ENCODE measurements around the gene BMPR1B. TPM values are rescaled to one million over a fixed set of nuclear protein-coding genes. Genes with fewer than 3 reads are reported as not detected.

BMPR1B gene
- polyA plus RNA-seq, 2 of the 4 experiments (the other 2 are of a cell fraction), result 6.4 to 21.2 TPM

- Histone ChIP-seq H3K4me3 (peak overlapping the region; percentile 51), H3K4me2 (peak overlapping the region; percentile 97), H3K27ac (peak overlapping the region; percentile 85 to 86), H3K9me3 (peaks cover 11% of the 10 kb centered on the region; the same call in 2 of the 3 replicates), H3K4me1 (peaks cover 13% of the 10 kb centered on the region; the same call in 2 of the 3 replicates)
- 2% methylated on average over 3 of the region's 3 CpGs for whole genome bisulfite sequencing (ENCODE audit: missing lambda C conversion rate)
- DNase-seq (ENCODE audit: low read depth in 1 of 2, low spot score in 1 of 2) (peak; percentile 6 to 33), ATAC-seq (peak; percentile 50 to 88; a peak in 3 of 6 replicates), FAIRE-seq (no peak)
- CTCF ChIA-PET, result no interaction called here
- POLR2A ChIA-PET, result interaction anchor here (0.5 to 0.9 kb wide), 2 partner anchors 36 to 82 kb away, joined by 3 to 4 read pairs; no protein-coding TSS in a partner anchor
- TF ChIP-seq HOXB13 (CRISPR knock-in tag; IDR thresholded peaks at IDR 0.05; ENCODE audit: low read depth) (no peak), EHF (CRISPR knock-in tag; IDR thresholded peaks at IDR 0.05) (no peak), JUNB (IDR thresholded peaks at IDR 0.05) (no peak), TFCP2L1 (CRISPR knock-in tag; IDR thresholded peaks at IDR 0.05) (no peak), ESRRA (IDR thresholded peaks at IDR 0.05; ENCODE audit: borderline replicate concordance, low read length) (no peak), REST (IDR thresholded peaks at IDR 0.05) (no peak), FOSB (CRISPR knock-in tag; IDR thresholded peaks at IDR 0.05) (no peak), RAD21 (conservative IDR thresholded peaks at IDR 0.05 in 1 of 2, IDR thresholded peaks at IDR 0.05 in 1 of 2) (no peak), BCL3 (IDR thresholded peaks at IDR 0.05) (no peak)
Observed at GRCh38 chr4:94841864-94842221, 84.1 kb downstream of the BMPR1B start.

GRCh38 chr4:94843216-94843615, 85.5 kb downstream of the BMPR1B start:
- CTCF ChIA-PET, result no interaction called here
- Histone ChIP-seq H3K4me3 (no peak overlapping the region), H3K27ac (no peak overlapping the region), H3K9me3 (peaks cover 11% of the 10 kb centered on the region), H3K4me2 (no peak overlapping the region), H3K4me1 (peaks cover 13% of the 10 kb centered on the region; the same call in 2 of the 3 replicates)
- no peak for TF ChIP-seq EHF (CRISPR knock-in tag; IDR thresholded peaks at IDR 0.05)
- no peak for TF ChIP-seq ZNF302 (CRISPR knock-in tag; IDR thresholded peaks at IDR 0.05)
- TF ChIP-seq KDM1A (IDR thresholded peaks at IDR 0.05; ENCODE audit: low read depth), result no peak
- TF ChIP-seq ESRRA (IDR thresholded peaks at IDR 0.05; ENCODE audit: borderline replicate concordance, low read length), result no peak
- no peak for TF ChIP-seq PBX3 (IDR thresholded peaks at IDR 0.05)
- no peak for TF ChIP-seq CEBPB (IDR thresholded peaks at IDR 0.05)
- TF ChIP-seq BCL3 (IDR thresholded peaks at IDR 0.05), result no peak
- no peak for TF ChIP-seq POLR2A (IDR thresholded peaks at IDR 0.05; ENCODE audit: low read length)
- TF ChIP-seq SREBF2 (IDR thresholded peaks at IDR 0.05), result no peak
- no peak for TF ChIP-seq NFE2L2 (conservative IDR thresholded peaks at IDR 0.05; ENCODE audit: low read length)
- POLR2A ChIA-PET, result no interaction called here
- no peak for DNase-seq (ENCODE audit: low read depth in 1 of 2, low spot score in 1 of 2)
- ATAC-seq, result no peak
- FAIRE-seq, result no peak

- TF ChIP-seq CEBPB (IDR thresholded peaks at IDR 0.05), result no peak
- no peak for TF ChIP-seq HOXB5 (CRISPR knock-in tag; IDR thresholded peaks at IDR 0.05)
- no peak for TF ChIP-seq TFCP2L1 (CRISPR knock-in tag; IDR thresholded peaks at IDR 0.05)
- no peak for TF ChIP-seq MAZ (IDR thresholded peaks at IDR 0.05; ENCODE audit: borderline replicate concordance, low read depth, low read length)
- no peak for TF ChIP-seq FOSB (CRISPR knock-in tag; IDR thresholded peaks at IDR 0.05)
- no peak for TF ChIP-seq RAD21 (conservative IDR thresholded peaks at IDR 0.05 in 1 of 2, IDR thresholded peaks at IDR 0.05 in 1 of 2)
- no peak for TF ChIP-seq EHF (CRISPR knock-in tag; IDR thresholded peaks at IDR 0.05)
- TF ChIP-seq BCL3 (IDR thresholded peaks at IDR 0.05), result no peak
- TF ChIP-seq HOXB13 (CRISPR knock-in tag; IDR thresholded peaks at IDR 0.05; ENCODE audit: low read depth), result no peak
- no peak for TF ChIP-seq PHF8 (IDR thresholded peaks at IDR 0.05; ENCODE audit: borderline replicate concordance, low read depth)
- no peak for TF ChIP-seq POLR2AphosphoS2 (conservative IDR thresholded peaks at IDR 0.05; ENCODE audit: low read length)
- no peak for TF ChIP-seq RNF2 (IDR thresholded peaks at IDR 0.05; ENCODE audit: borderline replicate concordance, low read depth)
- no peak for TF ChIP-seq CBX2 (IDR thresholded peaks at IDR 0.05; ENCODE audit: borderline replicate concordance, low read depth)
- no peak for TF ChIP-seq BHLHE40 (IDR thresholded peaks at IDR 0.05; ENCODE audit: low read depth, low read length)
- TF ChIP-seq NR3C1 (IDR thresholded peaks at IDR 0.05), result no peak
- no peak for TF ChIP-seq JUNB (IDR thresholded peaks at IDR 0.05)
- no peak for TF ChIP-seq GATA3 (IDR thresholded peaks at IDR 0.05; ENCODE audit: borderline replicate concordance)
- TF ChIP-seq SREBF2 (IDR thresholded peaks at IDR 0.05), result no peak
- TF ChIP-seq POLR2A (IDR thresholded peaks at IDR 0.05; ENCODE audit: low read length), result no peak
- ChIA-PET CTCF (no interaction called here), POLR2A (no interaction called here)
- no peak for ATAC-seq
- no peak for DNase-seq (ENCODE audit: low read depth in 1 of 2, low spot score in 1 of 2)
- WGBS (ENCODE audit: missing lambda C conversion rate), result 84% methylated on average over 3 of the region's 3 CpGs
- FAIRE-seq, result no peak
- H3K27ac ChIP-seq, result no peak overlapping the region
- H3K4me2 ChIP-seq, result no peak overlapping the region
- H3K9me3 ChIP-seq, result peaks cover 11% of the 10 kb centered on the region
- no peak overlapping the region for H3K4me3 ChIP-seq
- H3K4me1 ChIP-seq, result no peaks in the 10 kb centered on the region
Observed at GRCh38 chr4:94848326-94848725, 90.6 kb downstream of the BMPR1B start.
